ENCODE measurements around the gene AFG3L2. TPM values are rescaled to one million over a fixed set of nuclear protein-coding genes. Genes with fewer than 3 reads are reported as not detected.

The AFG3L2 gene
- total and polyA plus RNA-seq, 2 experiments from 2014 or later: 50.3 to 105 TPM

DNA sequence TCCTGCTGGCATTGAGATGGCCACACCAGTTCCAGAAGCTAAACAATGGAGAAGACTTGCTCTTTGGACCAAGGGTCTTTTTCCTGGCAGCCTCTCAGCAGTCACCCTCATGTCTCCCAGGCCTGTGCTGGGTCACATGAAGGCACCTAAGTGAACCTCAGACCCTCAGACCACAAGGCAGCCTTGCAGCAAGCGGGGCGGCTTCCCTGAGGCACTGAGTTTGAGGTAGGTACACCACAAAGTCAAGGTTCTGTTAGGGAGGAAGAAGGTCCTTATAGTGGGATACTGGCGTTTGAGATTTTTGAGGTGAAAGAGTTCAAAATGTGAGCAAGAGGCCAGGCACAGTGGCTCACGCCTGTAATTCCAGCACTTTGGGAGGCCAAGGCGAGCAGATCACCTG, 22.2 kb upstream of the AFG3L2 start:
- Histone ChIP-seq H4K20me1 (replicated peaks; ENCODE audit: insufficient read depth) (no peaks in the 10 kb centered on the region), H3K27ac (ENCODE audit: low read depth) (no peak overlapping the region), H3K4me2 (no peak overlapping the region), H3K4me3 (no peak overlapping the region), H3K36me3 (ENCODE audit: insufficient read depth) (no peaks in the 10 kb centered on the region), H2AFZ (no peak overlapping the region), H3K27me3 (ENCODE audit: insufficient read depth) (no peaks in the 10 kb centered on the region), H3K4me1 (ENCODE audit: insufficient read depth) (no peaks in the 10 kb centered on the region; the same call in 1 of the 2 replicates), H3K79me2 (replicated peaks; ENCODE audit: insufficient read depth) (no peaks in the 10 kb centered on the region), H3F3A (replicated peaks; ENCODE audit: low read depth) (no peaks in the 10 kb centered on the region), H3K9me2 (ENCODE audit: insufficient read depth) (no peaks in the 10 kb centered on the region)
- Mint-ChIP-seq H3K27ac (no peak overlapping the region), H3K9me3 (no peaks in the 10 kb centered on the region), H3K4me1 (peaks cover 7% of the 10 kb centered on the region; the same call in 2 of the 3 replicates), H3K36me3 (ENCODE audit: low read depth) (no peaks in the 10 kb centered on the region), H3K27me3 (ENCODE audit: insufficient read depth, low read depth, poor library complexity) (peaks cover 17% of the 10 kb centered on the region), H3K4me3 (no peak overlapping the region)
- DNase-seq (ENCODE audit: low spot score) (no peak), ATAC-seq (no peak)
- TF ChIP-seq ZNF331 (CRISPR knock-in tag; IDR thresholded peaks at IDR 0.05; ENCODE audit: low read depth) (no peak), EZH2 (IDR thresholded peaks at IDR 0.05; ENCODE audit: low read depth, unreplicated experiment) (no peak), CREB1 (CRISPR knock-in tag; IDR thresholded peaks at IDR 0.05; ENCODE audit: low read depth) (no peak), CTCF (conservative IDR thresholded peaks at IDR 0.05; ENCODE audit: low read depth in 2 of 2) (no peak), ZNF114 (CRISPR knock-in tag; IDR thresholded peaks at IDR 0.05) (no peak), POLR2AphosphoS5 (IDR thresholded peaks at IDR 0.05; ENCODE audit: low read depth) (no peak), JUNB (IDR thresholded peaks at IDR 0.05; ENCODE audit: unreplicated experiment) (no peak), STAT1 (IDR thresholded peaks at IDR 0.05; ENCODE audit: unreplicated experiment) (no peak), EZH2phosphoT487 (IDR thresholded peaks at IDR 0.05; ENCODE audit: unreplicated experiment) (no peak), ETS1 (IDR thresholded peaks at IDR 0.05) (no peak)
- TF ChIP-seq, protein P1, sequence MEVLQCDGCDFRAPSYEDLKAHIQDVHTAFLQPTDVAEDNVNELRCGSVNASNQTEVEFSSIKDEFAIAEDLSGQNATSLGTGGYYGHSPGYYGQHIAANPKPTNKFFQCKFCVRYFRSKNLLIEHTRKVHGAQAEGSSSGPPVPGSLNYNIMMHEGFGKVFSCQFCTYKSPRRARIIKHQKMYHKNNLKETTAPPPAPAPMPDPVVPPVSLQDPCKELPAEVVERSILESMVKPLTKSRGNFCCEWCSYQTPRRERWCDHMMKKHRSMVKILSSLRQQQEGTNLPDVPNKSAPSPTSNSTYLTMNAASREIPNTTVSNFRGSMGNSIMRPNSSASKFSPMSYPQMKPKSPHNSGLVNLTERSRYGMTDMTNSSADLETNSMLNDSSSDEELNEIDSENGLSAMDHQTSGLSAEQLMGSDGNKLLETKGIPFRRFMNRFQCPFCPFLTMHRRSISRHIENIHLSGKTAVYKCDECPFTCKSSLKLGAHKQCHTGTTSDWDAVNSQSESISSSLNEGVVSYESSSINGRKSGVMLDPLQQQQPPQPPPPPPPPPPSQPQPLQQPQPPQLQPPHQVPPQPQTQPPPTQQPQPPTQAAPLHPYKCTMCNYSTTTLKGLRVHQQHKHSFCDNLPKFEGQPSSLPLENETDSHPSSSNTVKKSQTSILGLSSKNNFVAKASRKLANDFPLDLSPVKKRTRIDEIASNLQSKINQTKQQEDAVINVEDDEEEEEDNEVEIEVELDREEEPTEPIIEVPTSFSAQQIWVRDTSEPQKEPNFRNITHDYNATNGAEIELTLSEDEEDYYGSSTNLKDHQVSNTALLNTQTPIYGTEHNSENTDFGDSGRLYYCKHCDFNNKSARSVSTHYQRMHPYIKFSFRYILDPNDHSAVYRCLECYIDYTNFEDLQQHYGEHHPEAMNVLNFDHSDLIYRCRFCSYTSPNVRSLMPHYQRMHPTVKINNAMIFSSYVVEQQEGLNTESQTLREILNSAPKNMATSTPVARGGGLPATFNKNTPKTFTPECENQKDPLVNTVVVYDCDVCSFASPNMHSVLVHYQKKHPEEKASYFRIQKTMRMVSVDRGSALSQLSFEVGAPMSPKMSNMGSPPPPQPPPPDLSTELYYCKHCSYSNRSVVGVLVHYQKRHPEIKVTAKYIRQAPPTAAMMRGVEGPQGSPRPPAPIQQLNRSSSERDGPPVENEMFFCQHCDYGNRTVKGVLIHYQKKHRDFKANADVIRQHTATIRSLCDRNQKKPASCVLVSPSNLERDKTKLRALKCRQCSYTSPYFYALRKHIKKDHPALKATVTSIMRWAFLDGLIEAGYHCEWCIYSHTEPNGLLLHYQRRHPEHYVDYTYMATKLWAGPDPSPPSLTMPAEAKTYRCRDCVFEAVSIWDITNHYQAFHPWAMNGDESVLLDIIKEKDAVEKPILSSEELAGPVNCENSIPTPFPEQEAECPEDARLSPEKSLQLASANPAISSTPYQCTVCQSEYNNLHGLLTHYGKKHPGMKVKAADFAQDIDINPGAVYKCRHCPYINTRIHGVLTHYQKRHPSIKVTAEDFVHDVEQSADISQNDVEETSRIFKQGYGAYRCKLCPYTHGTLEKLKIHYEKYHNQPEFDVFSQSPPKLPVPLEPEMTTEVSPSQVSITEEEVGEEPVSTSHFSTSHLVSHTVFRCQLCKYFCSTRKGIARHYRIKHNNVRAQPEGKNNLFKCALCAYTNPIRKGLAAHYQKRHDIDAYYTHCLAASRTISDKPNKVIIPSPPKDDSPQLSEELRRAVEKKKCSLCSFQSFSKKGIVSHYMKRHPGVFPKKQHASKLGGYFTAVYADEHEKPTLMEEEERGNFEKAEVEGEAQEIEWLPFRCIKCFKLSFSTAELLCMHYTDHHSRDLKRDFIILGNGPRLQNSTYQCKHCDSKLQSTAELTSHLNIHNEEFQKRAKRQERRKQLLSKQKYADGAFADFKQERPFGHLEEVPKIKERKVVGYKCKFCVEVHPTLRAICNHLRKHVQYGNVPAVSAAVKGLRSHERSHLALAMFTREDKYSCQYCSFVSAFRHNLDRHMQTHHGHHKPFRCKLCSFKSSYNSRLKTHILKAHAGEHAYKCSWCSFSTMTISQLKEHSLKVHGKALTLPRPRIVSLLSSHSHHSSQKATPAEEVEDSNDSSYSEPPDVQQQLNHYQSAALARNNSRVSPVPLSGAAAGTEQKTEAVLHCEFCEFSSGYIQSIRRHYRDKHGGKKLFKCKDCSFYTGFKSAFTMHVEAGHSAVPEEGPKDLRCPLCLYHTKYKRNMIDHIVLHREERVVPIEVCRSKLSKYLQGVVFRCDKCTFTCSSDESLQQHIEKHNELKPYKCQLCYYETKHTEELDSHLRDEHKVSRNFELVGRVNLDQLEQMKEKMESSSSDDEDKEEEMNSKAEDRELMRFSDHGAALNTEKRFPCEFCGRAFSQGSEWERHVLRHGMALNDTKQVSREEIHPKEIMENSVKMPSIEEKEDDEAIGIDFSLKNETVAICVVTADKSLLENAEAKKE (CRISPR knock-in tag; IDR thresholded peaks at IDR 0.05): no peak
- TF ChIP-seq, protein P2, sequence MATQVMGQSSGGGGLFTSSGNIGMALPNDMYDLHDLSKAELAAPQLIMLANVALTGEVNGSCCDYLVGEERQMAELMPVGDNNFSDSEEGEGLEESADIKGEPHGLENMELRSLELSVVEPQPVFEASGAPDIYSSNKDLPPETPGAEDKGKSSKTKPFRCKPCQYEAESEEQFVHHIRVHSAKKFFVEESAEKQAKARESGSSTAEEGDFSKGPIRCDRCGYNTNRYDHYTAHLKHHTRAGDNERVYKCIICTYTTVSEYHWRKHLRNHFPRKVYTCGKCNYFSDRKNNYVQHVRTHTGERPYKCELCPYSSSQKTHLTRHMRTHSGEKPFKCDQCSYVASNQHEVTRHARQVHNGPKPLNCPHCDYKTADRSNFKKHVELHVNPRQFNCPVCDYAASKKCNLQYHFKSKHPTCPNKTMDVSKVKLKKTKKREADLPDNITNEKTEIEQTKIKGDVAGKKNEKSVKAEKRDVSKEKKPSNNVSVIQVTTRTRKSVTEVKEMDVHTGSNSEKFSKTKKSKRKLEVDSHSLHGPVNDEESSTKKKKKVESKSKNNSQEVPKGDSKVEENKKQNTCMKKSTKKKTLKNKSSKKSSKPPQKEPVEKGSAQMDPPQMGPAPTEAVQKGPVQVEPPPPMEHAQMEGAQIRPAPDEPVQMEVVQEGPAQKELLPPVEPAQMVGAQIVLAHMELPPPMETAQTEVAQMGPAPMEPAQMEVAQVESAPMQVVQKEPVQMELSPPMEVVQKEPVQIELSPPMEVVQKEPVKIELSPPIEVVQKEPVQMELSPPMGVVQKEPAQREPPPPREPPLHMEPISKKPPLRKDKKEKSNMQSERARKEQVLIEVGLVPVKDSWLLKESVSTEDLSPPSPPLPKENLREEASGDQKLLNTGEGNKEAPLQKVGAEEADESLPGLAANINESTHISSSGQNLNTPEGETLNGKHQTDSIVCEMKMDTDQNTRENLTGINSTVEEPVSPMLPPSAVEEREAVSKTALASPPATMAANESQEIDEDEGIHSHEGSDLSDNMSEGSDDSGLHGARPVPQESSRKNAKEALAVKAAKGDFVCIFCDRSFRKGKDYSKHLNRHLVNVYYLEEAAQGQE (IDR thresholded peaks at IDR 0.05; ENCODE audit: unreplicated experiment): no peak
